HG03378 (cell line): ENCODE data around the gene PADI1.

Experiments used
- ATAC-seq: cut with Tn5 transposase; IDR thresholded peaks from one replicate; pipeline ENCODE4 v1.9.1; 2021; ENCODE audit warnings: mild to moderate bottlenecking, moderate library complexity; ENCODE audit not compliant: unreplicated experiment

Gene PADI1

GRCh38 chr1:17214876-17215544 is 10.1 kb downstream of the PADI1 start:
- no peak for ATAC-seq

- no peak for ATAC-seq
Measured at GRCh38 chr1:17215545-17215890, 10.6 kb downstream of the PADI1 start.

- ATAC-seq = no peak
Measured at GRCh38 chr1:17216078-17216477, 11.2 kb downstream of the PADI1 start.

- no peak for ATAC-seq
Measured at GRCh38 chr1:17217607-17218006, 12.7 kb downstream of the PADI1 start.

GRCh38 chr1:17218939-17219338 is 14.0 kb downstream of the PADI1 start:
- ATAC-seq = no peak

- ATAC-seq = no peak
Measured at GRCh38 chr1:17220287-17220686, 15.4 kb downstream of the PADI1 start.

GRCh38 chr1:17222557-17222956 is 17.6 kb downstream of the PADI1 start:
- no peak for ATAC-seq

- no peak for ATAC-seq
Measured at GRCh38 chr1:17224434-17224833, 19.5 kb downstream of the PADI1 start.

GRCh38 chr1:17225140-17225539 is 20.2 kb downstream of the PADI1 start:
- ATAC-seq = no peak

- no peak for ATAC-seq
Measured at GRCh38 chr1:17227358-17227915, 22.5 kb downstream of the PADI1 start.

- no peak for ATAC-seq
Measured at GRCh38 chr1:17228619-17229018, 23.7 kb downstream of the PADI1 start.

- no peak for ATAC-seq
Measured at GRCh38 chr1:17229379-17229778, 24.5 kb downstream of the PADI1 start.

GRCh38 chr1:17230106-17230505 is 25.2 kb downstream of the PADI1 start:
- no peak for ATAC-seq

- no peak for ATAC-seq
Measured at GRCh38 chr1:17230671-17231310, 25.9 kb downstream of the PADI1 start.

- ATAC-seq = no peak
Measured at GRCh38 chr1:17232759-17233661, 28.1 kb downstream of the PADI1 start.

GRCh38 chr1:17233675-17234320 is 28.9 kb downstream of the PADI1 start:
- ATAC-seq = no peak

- ATAC-seq = no peak
Measured at GRCh38 chr1:17234405-17234804, 29.5 kb downstream of the PADI1 start.

GRCh38 chr1:17235135-17235885 is 30.4 kb downstream of the PADI1 start:
- ATAC-seq = no peak

- no peak for ATAC-seq
Measured at GRCh38 chr1:17236779-17237560, 32.0 kb downstream of the PADI1 start.

- no peak for ATAC-seq
Measured at GRCh38 chr1:17237561-17237903, 32.6 kb downstream of the PADI1 start.
